Cardiac fibroblast (primary cell): ENCODE results near the gene TNS1.

Source experiments
- DNase-seq, 2 donors: peaks; one replicate each; pipeline versions ENCODE4 v3.0.0 to v3.0.0-alpha.2; 2010; ENCODE audit warnings: low read depth in 2 of 2
- H3K4me3 ChIP-seq, 2 donors: replicated peaks in 1 of 2; 1 replicate in 1 of 2; 2 replicates in 1 of 2; pipeline ENCODE4 v1.5.1; 2011; ENCODE audit warnings: low read depth in 2 of 2, low read length in 2 of 2, mild to moderate bottlenecking in 2 of 2, moderate library complexity in 1 of 2
- CTCF ChIP-seq: IDR thresholded peaks from one replicate; pipeline ENCODE4 v1.5.1; 2011; ENCODE audit warnings: low read depth, mild to moderate bottlenecking, low read length, inconsistent platforms

Gene TNS1

DNA sequence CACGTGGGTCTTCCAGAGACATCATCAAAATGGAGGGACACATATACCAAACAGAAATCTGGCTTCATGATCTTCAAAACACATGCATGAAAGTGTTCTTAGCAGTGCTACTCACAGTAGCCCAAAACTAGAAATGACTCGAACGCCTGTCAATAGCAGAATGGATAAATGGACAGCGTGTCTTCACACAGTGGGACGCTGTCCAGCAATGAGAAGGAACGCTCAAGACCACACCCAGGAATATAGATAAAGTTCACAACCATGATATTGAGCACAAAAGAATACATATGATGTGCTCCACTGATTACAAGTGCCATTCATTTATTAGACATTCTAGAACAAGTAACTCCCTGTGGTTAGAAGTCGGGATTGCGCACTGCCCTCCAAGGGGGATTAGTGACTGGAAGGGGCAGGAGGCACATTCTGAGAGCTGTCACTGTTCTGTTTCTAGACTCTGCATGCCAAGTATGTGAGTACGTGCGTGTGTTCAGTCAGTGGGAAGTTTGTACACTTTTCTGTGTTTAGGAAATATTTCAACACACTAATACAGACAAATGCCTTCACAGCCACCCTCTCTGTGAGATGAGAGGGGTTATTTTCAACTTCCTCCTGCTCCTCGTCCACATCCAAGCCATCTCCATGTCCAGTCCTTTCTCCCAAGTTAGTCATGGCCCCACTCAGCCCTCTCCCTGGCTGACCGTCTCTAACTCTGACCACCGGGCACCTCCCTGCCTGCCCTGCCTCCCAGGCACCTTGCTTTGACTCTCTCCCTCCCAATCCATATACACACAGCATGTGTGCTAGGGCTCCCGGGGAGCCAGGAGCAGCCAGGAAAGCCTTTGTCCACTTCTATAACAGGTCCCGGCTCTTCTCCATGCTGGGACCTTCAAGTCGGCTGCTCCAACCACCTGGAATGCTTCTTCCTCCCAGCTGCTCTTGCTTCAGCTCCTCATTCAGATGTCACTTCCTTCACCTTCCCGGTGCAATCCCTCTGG, 26.9 kb upstream of the TNS1 start:
- no peak overlapping the region for H3K4me3 ChIP-seq
- no peak for TF ChIP-seq CTCF
- no peak for DNase-seq

- no peak overlapping the region for H3K4me3 ChIP-seq
- TF ChIP-seq CTCF = no peak
- no peak for DNase-seq
Measured at GRCh38 chr2:218028562-218029348, 26.0 kb upstream of the TNS1 start.

- TF ChIP-seq CTCF = no peak
- H3K4me3 ChIP-seq = no peak overlapping the region
- DNase-seq = no peak
Measured at GRCh38 chr2:218028189-218028495, 25.3 kb upstream of the TNS1 start.

DNA sequence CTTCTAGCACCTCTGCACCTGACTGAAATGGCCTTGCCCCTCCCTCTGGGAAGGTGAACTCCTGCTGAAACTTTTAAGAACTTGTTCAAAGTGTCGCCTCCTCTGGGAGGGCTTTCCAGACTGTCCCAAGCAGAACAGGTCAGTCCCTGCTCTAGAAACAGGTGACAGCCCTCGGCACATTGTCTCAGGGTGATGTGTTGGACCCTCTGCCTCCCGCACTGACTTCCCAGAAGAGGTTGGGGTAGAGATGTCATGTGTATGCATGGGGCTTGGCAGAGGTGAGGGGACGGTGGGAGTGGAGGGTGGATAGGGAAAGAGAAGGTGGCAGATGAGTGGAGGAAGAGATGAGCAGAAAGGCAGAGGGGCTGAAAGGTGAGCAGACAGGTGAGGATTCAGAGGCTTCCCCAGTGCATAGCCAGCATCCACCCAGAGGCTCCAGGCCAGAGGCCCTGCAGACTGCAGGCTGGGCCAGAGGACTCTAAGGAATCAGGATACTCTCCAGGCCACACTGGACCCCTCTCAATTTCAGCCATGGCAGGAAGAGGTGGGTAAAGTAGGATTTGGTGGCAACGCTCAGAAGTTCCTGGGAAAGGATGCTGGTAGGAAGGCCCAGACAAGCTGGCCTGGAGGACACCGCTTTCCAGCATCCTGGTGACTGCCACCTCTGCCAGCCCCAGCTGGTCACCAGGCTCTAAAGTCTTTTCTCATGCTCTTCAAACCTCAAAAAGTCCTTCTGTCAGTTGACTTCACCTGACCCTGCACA, 24.8 kb upstream of the TNS1 start:
- no peak for TF ChIP-seq CTCF
- H3K4me3 ChIP-seq = no peak overlapping the region
- no peak for DNase-seq

GRCh38 chr2:218026676-218027425, 24.1 kb upstream of the TNS1 start:
- DNase-seq = no peak
- H3K4me3 ChIP-seq = no peak overlapping the region
- TF ChIP-seq CTCF = no peak

GRCh38 chr2:218026244-218026643, 23.4 kb upstream of the TNS1 start:
- no peak for DNase-seq
- no peak for TF ChIP-seq CTCF
- H3K4me3 ChIP-seq = no peak overlapping the region
